Measurements from ENCODE around the gene SCLT1.

The SCLT1 gene

GRCh38 chr4:128840711-128841318 is 252.5 kb downstream of the SCLT1 start:
- H3K27ac ChIP-seq (ENCODE audit: insufficient read depth in 1 of 2, low read depth in 1 of 2, low read length in 2 of 2, poor library complexity in 1 of 2, severe bottlenecking in 2 of 2): no peak overlapping the region
- ChIA-PET CTCF (interaction anchor here (0.7 to 2.7 kb wide), 4 partner anchors 8 to 22 kb away, joined by 3 to 11 read pairs (median 4); no protein-coding TSS in a partner anchor), POLR2A (no interaction called here)
- H3K27me3 ChIP-seq (replicated peaks in 2 of 5; ENCODE audit: control insufficient read depth in 4 of 5, insufficient read depth in 5 of 5, low read length in 4 of 5): no peaks in the 10 kb centered on the region
- no peak overlapping the region for H3K4me3 ChIP-seq (ENCODE audit: control insufficient read depth in 1 of 7, extremely low read depth in 1 of 7, insufficient read depth in 4 of 7, low read depth in 2 of 7, low read length in 6 of 7)
- DNase-seq: no peak
- H3K9me3 ChIP-seq (ENCODE audit: control extremely low read depth in 1 of 5, control insufficient read depth in 4 of 5, insufficient read depth in 2 of 5, low read depth in 1 of 5, low read length in 4 of 5): no peaks in the 10 kb centered on the region
- peaks cover 2 to 49% (median 36%) of the 10 kb centered on the region in 4 experiments for H3K36me3 ChIP-seq (ENCODE audit: control insufficient read depth in 4 of 4, insufficient read depth in 4 of 4, low read length in 3 of 4)
- H3K4me1 ChIP-seq (ENCODE audit: control extremely low read depth in 1 of 4, control insufficient read depth in 4 of 4, insufficient read depth in 4 of 4, low read length in 3 of 4): peaks cover 0 to 4% (median under 1%) of the 10 kb centered on the region in 4 experiments
- 94% methylated on average over 2 of the region's 2 CpGs for WGBS (ENCODE audit: insufficient coverage)

GRCh38 chr4:128837679-128838078 is 255.7 kb downstream of the SCLT1 start:
- Histone ChIP-seq H3K4me3 (ENCODE audit: control insufficient read depth in 1 of 7, extremely low read depth in 1 of 7, insufficient read depth in 4 of 7, low read depth in 2 of 7, low read length in 6 of 7) (no peak overlapping the region), H3K27ac (ENCODE audit: insufficient read depth in 1 of 2, low read depth in 1 of 2, low read length in 2 of 2, poor library complexity in 1 of 2, severe bottlenecking in 2 of 2) (no peak overlapping the region), H3K4me1 (ENCODE audit: control extremely low read depth in 1 of 4, control insufficient read depth in 4 of 4, insufficient read depth in 4 of 4, low read length in 3 of 4) (peaks cover 0 to 4% (median under 1%) of the 10 kb centered on the region in 4 experiments), H3K27me3 (replicated peaks in 2 of 5; ENCODE audit: control insufficient read depth in 4 of 5, insufficient read depth in 5 of 5, low read length in 4 of 5) (no peaks in the 10 kb centered on the region), H3K9me3 (ENCODE audit: control extremely low read depth in 1 of 5, control insufficient read depth in 4 of 5, insufficient read depth in 2 of 5, low read depth in 1 of 5, low read length in 4 of 5) (no peaks in the 10 kb centered on the region), H3K36me3 (ENCODE audit: control insufficient read depth in 4 of 4, insufficient read depth in 4 of 4, low read length in 3 of 4) (peaks cover 5 to 41% (median 27%) of the 10 kb centered on the region in 4 experiments)
- no peak for DNase-seq
- CTCF ChIA-PET: interaction anchor here (1.2 to 1.7 kb wide), 3 partner anchors 9 to 14 kb away, joined by 3 to 5 read pairs (median 4); no protein-coding TSS in a partner anchor
- POLR2A ChIA-PET: no interaction called here
- WGBS (ENCODE audit: insufficient coverage): 93% methylated on average over 2 of the region's 3 CpGs

GRCh38 chr4:128837198-128837597 is 256.1 kb downstream of the SCLT1 start:
- H3K27me3 ChIP-seq (replicated peaks in 2 of 5; ENCODE audit: control insufficient read depth in 4 of 5, insufficient read depth in 5 of 5, low read length in 4 of 5): no peaks in the 10 kb centered on the region
- POLR2A ChIA-PET: no interaction called here
- H3K9me3 ChIP-seq (ENCODE audit: control extremely low read depth in 1 of 5, control insufficient read depth in 4 of 5, insufficient read depth in 2 of 5, low read depth in 1 of 5, low read length in 4 of 5): no peaks in the 10 kb centered on the region
- H3K36me3 ChIP-seq (ENCODE audit: control insufficient read depth in 4 of 4, insufficient read depth in 4 of 4, low read length in 3 of 4): peaks cover 5 to 40% (median 29%) of the 10 kb centered on the region in 4 experiments
- H3K27ac ChIP-seq (ENCODE audit: insufficient read depth in 1 of 2, low read depth in 1 of 2, low read length in 2 of 2, poor library complexity in 1 of 2, severe bottlenecking in 2 of 2): no peak overlapping the region
- no peak overlapping the region for H3K4me3 ChIP-seq (ENCODE audit: control insufficient read depth in 1 of 7, extremely low read depth in 1 of 7, insufficient read depth in 4 of 7, low read depth in 2 of 7, low read length in 6 of 7)
- CTCF ChIA-PET: interaction anchor here (1.2 to 1.7 kb wide), 3 partner anchors 8 to 14 kb away, joined by 3 to 5 read pairs (median 4); no protein-coding TSS in a partner anchor
- DNase-seq: no peak
- 100% methylated on average over 1 of the region's 2 CpGs for WGBS (ENCODE audit: insufficient coverage)
- H3K4me1 ChIP-seq (ENCODE audit: control extremely low read depth in 1 of 4, control insufficient read depth in 4 of 4, insufficient read depth in 4 of 4, low read length in 3 of 4): peaks cover 0 to 4% (median under 1%) of the 10 kb centered on the region in 4 experiments

- no peak for DNase-seq
- Histone ChIP-seq H3K9me3 (ENCODE audit: control extremely low read depth in 1 of 5, control insufficient read depth in 4 of 5, insufficient read depth in 2 of 5, low read depth in 1 of 5, low read length in 4 of 5) (no peaks in the 10 kb centered on the region), H3K4me3 (ENCODE audit: control insufficient read depth in 1 of 7, extremely low read depth in 1 of 7, insufficient read depth in 4 of 7, low read depth in 2 of 7, low read length in 6 of 7) (no peak overlapping the region), H3K36me3 (ENCODE audit: control insufficient read depth in 4 of 4, insufficient read depth in 4 of 4, low read length in 3 of 4) (peaks cover 9 to 40% (median 31%) of the 10 kb centered on the region in 4 experiments), H3K27me3 (replicated peaks in 2 of 5; ENCODE audit: control insufficient read depth in 4 of 5, insufficient read depth in 5 of 5, low read length in 4 of 5) (no peaks in the 10 kb centered on the region), H3K27ac (ENCODE audit: insufficient read depth in 1 of 2, low read depth in 1 of 2, low read length in 2 of 2, poor library complexity in 1 of 2, severe bottlenecking in 2 of 2) (no peak overlapping the region), H3K4me1 (ENCODE audit: control extremely low read depth in 1 of 4, control insufficient read depth in 4 of 4, insufficient read depth in 4 of 4, low read length in 3 of 4) (peaks cover 0 to 8% (median 6%) of the 10 kb centered on the region in 4 experiments)
- CTCF ChIA-PET: interaction anchor here (0.6 kb wide), 1 partner anchor 14 kb away, joined by 3 read pairs; no protein-coding TSS in a partner anchor
- 83% methylated on average over 7 of the region's 8 CpGs for WGBS (ENCODE audit: insufficient coverage)
- POLR2A ChIA-PET: no interaction called here
Measured at GRCh38 chr4:128835498-128836222, 257.7 kb downstream of the SCLT1 start.

Measured in common myeloid progenitor, CD34-positive (primary cell).